Mucosa of stomach (tissue), 1 donor: ENCODE data around the gene NR2F2.

Source experiments
- H3K27me3 ChIP-seq: one replicate; pipeline ENCODE4 v1.7.0; 2013; ENCODE audit warnings: mild to moderate bottlenecking, low read length; ENCODE audit not compliant: control insufficient read depth, insufficient read depth
- H3K36me3 ChIP-seq: one replicate; pipeline ENCODE4 v1.7.0; 2013; ENCODE audit warnings: low read length; ENCODE audit not compliant: control insufficient read depth, insufficient read depth
- H3K4me1 ChIP-seq: one replicate; pipeline ENCODE4 v1.7.0; 2013; ENCODE audit warnings: mild to moderate bottlenecking, low read length; ENCODE audit not compliant: control insufficient read depth, insufficient read depth
- H3K4me3 ChIP-seq: one replicate; pipeline ENCODE4 v1.7.0; 2013; ENCODE audit warnings: low read length
- H3K9ac ChIP-seq: one replicate; pipeline ENCODE4 v1.7.0; 2013; ENCODE audit warnings: mild to moderate bottlenecking, low read length, moderate library complexity
- H3K9me3 ChIP-seq: one replicate; pipeline ENCODE4 v1.7.0; 2013; ENCODE audit warnings: mild to moderate bottlenecking, low read length, moderate library complexity; ENCODE audit not compliant: control insufficient read depth
- donor health status: Pancreatic carcinoma.

The NR2F2 gene

DNA sequence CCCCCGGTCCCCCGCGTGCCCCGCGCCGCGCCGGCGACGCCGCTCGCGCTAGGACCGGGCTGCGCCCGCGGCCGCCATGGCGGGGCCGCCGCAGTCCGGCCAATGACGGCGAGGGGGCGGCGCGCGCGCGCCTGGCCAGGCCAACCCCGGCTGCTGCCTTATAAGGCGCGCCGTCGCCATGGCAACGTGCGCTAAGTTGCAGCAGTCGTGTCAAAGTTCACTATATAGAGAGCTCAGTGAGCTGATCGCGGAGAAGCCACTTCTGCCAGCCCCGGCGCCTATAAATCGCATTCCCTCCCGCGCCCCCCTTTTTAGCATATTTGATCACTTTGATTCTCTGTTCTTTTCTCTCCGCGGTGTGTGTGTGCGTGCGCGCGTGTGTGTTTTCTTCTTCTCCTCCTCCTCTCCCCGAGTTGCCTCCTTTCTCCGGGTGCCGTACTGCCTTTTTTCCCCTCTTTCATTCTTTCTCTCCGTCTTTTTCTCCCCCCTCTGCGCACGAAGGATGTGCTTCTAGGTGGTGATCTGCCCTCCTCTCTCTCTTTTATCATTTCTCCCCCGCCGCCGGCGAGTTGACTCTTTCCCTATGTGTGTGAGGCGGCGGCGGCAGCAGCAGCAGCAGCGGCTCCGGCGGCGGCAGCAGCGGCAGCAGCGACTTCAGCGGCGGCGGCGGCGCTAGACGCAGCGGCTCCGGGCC lies at the start of gene NR2F2:
TSS of gene NR2F2 (plus strand) at position 251 of the 694 bp plus-strand sequence. CDS start 1,406 bp downstream, outside the sequence.
- H3K27me3 ChIP-seq: peaks cover 9% of the 10 kb centered on the region

DNA sequence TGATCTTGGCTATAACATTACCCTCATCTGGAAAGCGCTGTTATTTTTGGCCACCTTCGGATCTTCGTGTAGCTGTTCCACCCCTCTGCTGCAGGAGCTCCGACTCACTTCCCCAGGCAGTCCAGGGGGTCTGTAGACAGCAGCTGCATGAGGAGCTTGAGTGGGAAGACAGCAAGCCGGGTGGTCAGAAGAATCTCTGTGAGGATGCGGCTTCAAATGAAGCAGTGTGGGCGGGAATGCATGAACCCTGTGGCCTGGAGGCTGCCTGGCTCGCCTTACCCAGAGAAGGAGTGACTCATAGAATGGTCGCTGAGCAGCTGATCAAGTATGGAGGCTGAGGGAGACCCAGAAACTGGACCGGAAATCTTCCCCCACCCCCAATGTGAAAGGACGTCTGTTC lies 45.2 kb upstream of the NR2F2 start:
- Histone ChIP-seq H3K36me3 (no peaks in the 10 kb centered on the region), H3K9me3 (no peaks in the 10 kb centered on the region), H3K27me3 (no peaks in the 10 kb centered on the region), H3K9ac (no peak overlapping the region), H3K4me3 (no peak overlapping the region), H3K4me1 (no peaks in the 10 kb centered on the region)

More for the DNA sequence above, at the start of gene NR2F2:
- Histone ChIP-seq H3K4me1 (peaks cover 16% of the 10 kb centered on the region), H3K4me3 (peak within 1 kb of the TSS; percentile 68), H3K36me3 (no peaks in the 10 kb centered on the region), H3K9me3 (no peaks in the 10 kb centered on the region), H3K9ac (peak within 1 kb of the TSS; percentile 95)

DNA sequence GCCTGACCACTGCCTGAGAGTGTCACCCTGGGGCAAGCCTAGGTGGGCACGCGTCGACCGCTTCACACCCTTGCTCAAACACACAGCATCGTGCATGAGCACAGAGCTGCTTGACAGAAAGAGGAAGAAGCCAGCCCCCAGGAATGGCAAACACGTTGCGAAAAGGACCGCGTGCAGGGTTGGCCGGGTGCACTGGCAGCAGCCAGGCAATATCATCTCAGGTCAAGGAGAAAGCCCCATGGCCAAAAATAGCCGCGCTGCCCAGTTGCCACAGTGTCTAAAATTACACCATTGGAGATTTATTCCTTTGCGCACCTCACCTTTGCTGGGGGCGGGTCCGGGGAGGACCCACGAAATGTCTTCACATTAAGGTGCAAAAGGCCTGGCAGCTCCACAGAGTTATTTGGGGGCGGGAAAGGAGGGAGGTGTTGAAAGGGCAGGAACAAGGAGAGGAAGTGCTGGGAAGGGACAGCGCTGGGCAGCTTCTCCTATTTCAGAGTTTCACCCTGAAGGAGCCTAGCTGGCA lies 44.7 kb upstream of the NR2F2 start:
- Histone ChIP-seq H3K4me3 (no peak overlapping the region), H3K9me3 (no peaks in the 10 kb centered on the region)

DNA sequence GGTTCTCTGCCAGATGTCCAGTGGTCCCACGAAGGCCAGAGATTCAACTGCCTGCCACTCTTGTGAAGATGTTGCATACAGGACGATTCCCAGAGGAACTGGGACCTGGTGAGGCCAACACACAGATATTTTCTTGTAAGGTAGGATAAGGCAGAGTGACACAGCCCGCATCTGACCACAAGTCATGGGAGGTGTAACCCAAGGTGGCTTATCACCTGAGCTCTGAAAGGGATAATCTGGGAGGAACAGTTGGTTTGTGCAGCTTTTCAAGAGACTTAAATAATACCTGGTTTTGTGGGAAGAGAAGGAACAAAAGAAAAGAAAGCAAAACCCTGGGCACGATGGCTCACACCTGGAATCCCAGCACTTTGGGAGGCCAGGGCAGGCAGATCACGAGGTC lies 39.8 kb upstream of the NR2F2 start:
- Histone ChIP-seq H3K9me3 (no peaks in the 10 kb centered on the region), H3K4me3 (no peak overlapping the region), H3K9ac (no peak overlapping the region), H3K36me3 (no peaks in the 10 kb centered on the region), H3K4me1 (no peaks in the 10 kb centered on the region), H3K27me3 (no peaks in the 10 kb centered on the region)

More for the DNA sequence above, 44.7 kb upstream of the NR2F2 start:
- H3K36me3 ChIP-seq: no peaks in the 10 kb centered on the region
- no peak overlapping the region for H3K9ac ChIP-seq
- H3K27me3 ChIP-seq: no peaks in the 10 kb centered on the region
- no peaks in the 10 kb centered on the region for H3K4me1 ChIP-seq

DNA sequence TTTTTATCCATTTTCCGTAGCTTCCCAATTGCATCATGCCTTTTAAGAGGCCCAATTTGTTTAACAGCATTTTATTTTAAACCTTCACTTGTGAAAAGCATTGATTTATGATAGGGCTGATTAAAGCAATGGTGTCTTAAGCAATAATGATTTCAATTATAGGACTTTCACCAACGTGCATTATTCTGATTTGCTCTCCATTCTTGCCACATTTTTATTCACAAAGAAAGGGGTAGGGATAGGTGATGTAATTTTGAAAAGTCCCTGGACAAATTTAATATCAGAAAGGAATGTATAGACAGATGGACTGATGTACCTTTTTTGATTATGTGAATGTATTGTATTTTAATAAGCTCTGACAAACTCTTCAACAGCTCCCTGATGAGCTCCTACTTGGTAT lies 37.9 kb upstream of the NR2F2 start:
- Histone ChIP-seq H3K9me3 (no peaks in the 10 kb centered on the region), H3K4me3 (no peak overlapping the region), H3K36me3 (no peaks in the 10 kb centered on the region), H3K27me3 (no peaks in the 10 kb centered on the region), H3K4me1 (no peaks in the 10 kb centered on the region), H3K9ac (no peak overlapping the region)

DNA sequence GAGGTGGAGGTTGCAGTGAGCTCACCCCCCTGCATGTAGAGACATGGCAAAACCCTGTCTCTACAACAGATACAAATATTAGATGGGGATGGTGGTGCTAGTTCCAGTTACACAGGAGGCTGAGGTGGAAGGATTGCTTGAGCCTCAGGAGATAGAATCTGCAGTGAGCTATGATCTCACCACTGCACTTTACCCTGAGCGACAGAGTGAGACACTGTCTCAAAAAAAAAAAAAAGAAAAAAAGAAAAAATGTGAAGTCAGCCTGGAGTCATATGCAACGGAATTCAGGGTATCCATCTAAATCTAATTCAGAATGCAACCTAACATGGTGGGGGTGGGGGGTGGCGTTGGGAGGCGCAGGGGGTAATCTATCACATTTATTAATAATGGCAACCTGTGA lies 37.1 kb upstream of the NR2F2 start:
- no peaks in the 10 kb centered on the region for H3K27me3 ChIP-seq
- H3K9me3 ChIP-seq: no peaks in the 10 kb centered on the region
- H3K4me1 ChIP-seq: no peaks in the 10 kb centered on the region
- H3K4me3 ChIP-seq: no peak overlapping the region
- no peak overlapping the region for H3K9ac ChIP-seq
- no peaks in the 10 kb centered on the region for H3K36me3 ChIP-seq

DNA sequence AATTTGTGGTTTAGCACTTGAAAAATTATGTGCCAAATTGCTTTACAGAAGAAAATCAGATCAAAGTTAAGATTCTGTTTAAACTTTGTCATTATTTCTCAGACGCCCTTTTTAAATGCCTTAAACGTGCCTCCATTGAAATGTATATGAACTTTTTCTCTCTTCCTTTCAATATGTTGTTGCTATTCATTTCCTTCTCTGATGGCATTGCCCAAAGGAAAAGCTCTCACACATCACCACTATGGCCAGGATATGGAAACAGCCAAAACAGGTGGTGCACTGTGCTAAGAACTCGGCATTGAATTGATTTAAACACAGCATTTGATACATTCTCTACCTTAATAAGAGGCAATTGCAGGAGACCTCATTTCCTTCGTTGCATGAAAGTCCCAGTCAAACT lies 35.7 kb upstream of the NR2F2 start:
- Histone ChIP-seq H3K27me3 (no peaks in the 10 kb centered on the region), H3K36me3 (no peaks in the 10 kb centered on the region), H3K9ac (no peak overlapping the region), H3K4me3 (no peak overlapping the region), H3K4me1 (no peaks in the 10 kb centered on the region), H3K9me3 (no peaks in the 10 kb centered on the region)

DNA sequence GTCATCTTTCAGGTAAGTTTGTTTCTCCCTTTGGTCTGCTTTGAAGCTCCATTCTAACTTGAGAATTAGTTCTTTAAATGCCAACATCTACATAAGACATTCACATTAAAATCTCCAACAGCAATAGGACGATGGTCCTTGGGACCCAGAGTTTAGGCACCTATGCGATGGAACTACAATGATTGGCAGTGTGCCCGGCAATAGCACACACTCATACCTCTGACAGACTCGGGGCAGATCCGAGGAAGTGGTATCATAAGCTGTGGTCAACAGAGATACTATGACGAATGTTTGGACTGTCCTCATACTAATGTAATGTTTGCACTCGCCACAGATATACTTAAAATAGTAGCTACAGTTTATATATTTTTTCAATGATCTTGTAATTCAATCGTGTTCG lies 34.2 kb upstream of the NR2F2 start:
- Histone ChIP-seq H3K4me3 (no peak overlapping the region), H3K9ac (no peak overlapping the region), H3K4me1 (no peaks in the 10 kb centered on the region), H3K27me3 (no peaks in the 10 kb centered on the region), H3K36me3 (no peaks in the 10 kb centered on the region), H3K9me3 (no peaks in the 10 kb centered on the region)

DNA sequence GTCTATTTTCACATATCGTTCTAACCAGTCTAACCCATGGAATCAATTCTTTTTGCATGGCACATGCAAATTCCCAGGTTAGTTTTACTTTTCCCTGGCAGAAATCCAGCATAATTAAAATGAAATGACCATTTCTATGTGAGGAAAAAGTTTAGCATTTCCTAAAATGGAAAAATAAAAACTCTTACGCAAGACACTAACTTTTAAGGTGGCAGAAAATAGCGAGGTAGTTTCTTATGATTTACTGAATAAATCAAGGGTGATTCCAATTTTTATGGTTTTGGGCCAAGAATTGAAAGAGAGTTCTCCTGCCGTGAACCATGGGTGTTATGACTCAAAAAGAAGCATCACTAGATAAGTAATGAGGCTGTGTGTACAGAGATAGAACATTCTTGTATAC lies 32.7 kb upstream of the NR2F2 start:
- no peak overlapping the region for H3K4me3 ChIP-seq
- no peaks in the 10 kb centered on the region for H3K27me3 ChIP-seq
- H3K36me3 ChIP-seq: no peaks in the 10 kb centered on the region

DNA sequence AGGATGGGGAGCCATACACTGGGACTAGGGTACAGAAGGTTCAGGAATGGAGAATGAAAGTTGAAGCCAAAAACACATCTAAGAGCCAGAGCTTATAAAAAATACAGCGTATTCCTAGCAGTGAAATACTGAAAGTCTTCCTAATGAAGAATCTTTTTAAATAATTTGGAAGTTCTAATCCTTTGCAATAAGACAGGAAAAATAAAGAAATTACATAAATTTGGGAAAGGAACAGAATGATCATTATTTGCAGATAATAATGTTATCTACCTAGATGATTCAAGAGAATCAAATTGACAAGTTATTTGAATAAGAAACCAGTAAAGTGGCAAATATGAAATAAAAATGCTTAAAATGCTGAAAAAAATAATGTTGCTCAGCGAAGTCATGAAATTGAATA lies 32.3 kb upstream of the NR2F2 start:
- Histone ChIP-seq H3K36me3 (no peaks in the 10 kb centered on the region), H3K4me1 (no peaks in the 10 kb centered on the region), H3K27me3 (no peaks in the 10 kb centered on the region), H3K9me3 (no peaks in the 10 kb centered on the region), H3K4me3 (no peak overlapping the region), H3K9ac (no peak overlapping the region)

More for the DNA sequence above, 32.7 kb upstream of the NR2F2 start:
- H3K9ac ChIP-seq: no peak overlapping the region
- no peaks in the 10 kb centered on the region for H3K9me3 ChIP-seq
- H3K4me1 ChIP-seq: no peaks in the 10 kb centered on the region

DNA sequence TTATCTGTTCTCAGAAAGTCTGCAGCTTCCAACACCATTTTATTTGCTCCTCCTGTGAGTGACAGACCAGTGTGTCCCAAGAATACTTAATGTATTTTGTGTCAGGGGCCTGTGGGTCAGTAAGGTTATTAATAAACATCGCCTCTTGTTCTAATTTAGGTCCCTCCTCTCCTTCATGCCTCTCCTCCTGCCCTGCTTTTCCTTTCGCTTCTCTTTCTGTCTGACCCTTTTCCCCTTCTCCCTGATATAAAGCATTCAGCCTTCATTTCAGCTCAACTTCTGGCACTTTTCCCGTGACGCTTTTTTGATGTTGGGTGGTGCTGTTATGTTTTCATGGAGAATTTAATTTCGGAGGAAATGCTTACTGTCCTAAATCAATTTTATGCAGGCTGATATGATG lies 29.7 kb upstream of the NR2F2 start:
- Histone ChIP-seq H3K9me3 (no peaks in the 10 kb centered on the region), H3K27me3 (no peaks in the 10 kb centered on the region), H3K36me3 (no peaks in the 10 kb centered on the region), H3K4me3 (no peak overlapping the region), H3K4me1 (no peaks in the 10 kb centered on the region), H3K9ac (no peak overlapping the region)

DNA sequence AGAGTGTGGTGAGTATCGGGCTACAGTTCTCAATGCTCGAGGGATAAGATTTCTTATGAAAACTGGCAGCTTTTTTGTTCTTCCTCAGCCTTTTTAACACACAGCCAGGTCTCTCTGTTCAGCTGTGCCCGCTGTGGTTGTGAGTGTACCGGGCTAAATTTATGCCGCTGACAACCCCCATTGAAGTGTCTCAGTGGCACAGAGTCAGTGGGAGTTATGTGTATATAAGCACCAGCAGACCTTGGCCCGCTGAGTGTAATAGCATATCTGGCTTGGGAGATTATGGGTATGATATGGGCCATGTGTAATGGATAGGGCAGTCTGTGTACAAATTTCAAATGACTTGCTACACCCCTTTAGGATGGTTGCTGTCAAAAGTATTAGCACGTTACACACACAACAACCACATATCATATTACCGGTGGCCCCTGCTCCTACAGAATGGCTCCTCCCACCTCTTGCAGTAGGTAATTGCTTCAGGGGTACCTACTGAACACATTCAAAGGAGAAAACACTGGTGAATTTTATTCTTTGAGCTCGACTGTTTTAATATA lies 26.9 kb upstream of the NR2F2 start:
- Histone ChIP-seq H3K27me3 (no peaks in the 10 kb centered on the region), H3K4me1 (no peaks in the 10 kb centered on the region), H3K9ac (no peak overlapping the region), H3K4me3 (no peak overlapping the region), H3K36me3 (no peaks in the 10 kb centered on the region), H3K9me3 (no peaks in the 10 kb centered on the region)
